ENCODE results near the gene CEP162. TPM values are rescaled to one million over a fixed set of nuclear protein-coding genes. Genes with fewer than 3 reads are reported as not detected.
A peak's percentile ranks its signal among the peaks of the same experiment; 100 is the strongest.
"Not testable (repeated sequence)": the region's sequence is repeated elsewhere in the genome, so short reads cannot be mapped to it uniquely, and the experiment has no call there.

The CEP162 gene
- total RNA-seq, 1 experiment from 2014 or later = 4.2 TPM

- H3K9me3 ChIP-seq = no peaks in the 10 kb centered on the region; the same call in 1 of the 2 replicates
- no peaks in the 10 kb centered on the region for H3K36me3 ChIP-seq
- DNase-seq = no peak
- H3K4me3 ChIP-seq = no peak overlapping the region
- H3K27me3 ChIP-seq = no peaks in the 10 kb centered on the region
Observed at GRCh38 chr6:84182001-84182400, 45.4 kb downstream of the CEP162 start.

DNA sequence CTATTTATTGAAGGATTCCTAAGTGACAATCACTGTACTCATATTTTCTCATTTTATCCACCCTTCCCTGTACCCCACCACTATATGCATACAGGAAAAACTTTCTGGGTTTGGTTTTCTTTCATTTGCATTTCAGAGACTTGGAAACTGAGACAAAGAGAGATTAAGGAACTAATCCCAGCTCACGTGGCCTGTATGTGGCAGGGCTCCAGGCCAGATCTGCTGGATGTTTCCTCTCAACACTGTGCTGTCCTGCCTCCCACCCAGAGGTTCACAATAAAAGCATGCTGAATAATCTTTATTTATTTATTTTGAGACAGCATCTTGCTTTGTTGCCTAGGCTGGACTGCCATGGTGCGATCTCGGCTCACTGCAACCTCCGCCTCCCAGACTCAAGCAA lies 50.2 kb downstream of the CEP162 start:
- H3K27me3 ChIP-seq = no peaks in the 10 kb centered on the region
- no peaks in the 10 kb centered on the region; the same call in 1 of the 2 replicates for H3K9me3 ChIP-seq
- no peak overlapping the region for H3K4me3 ChIP-seq
- DNase-seq = no peak
- H3K36me3 ChIP-seq = 0 out of 2 replicates have a peak, but pooled peaks cover 2% of the 10 kb centered on the region

- H3K36me3 ChIP-seq = 0 out of 2 replicates have a peak, but pooled peaks cover 2% of the 10 kb centered on the region
- no peak overlapping the region for H3K4me3 ChIP-seq
- DNase-seq = no peak
- no peaks in the 10 kb centered on the region for H3K27me3 ChIP-seq
- H3K9me3 ChIP-seq = no peaks in the 10 kb centered on the region
Observed at GRCh38 chr6:84172574-84172973, 54.9 kb downstream of the CEP162 start.

- Histone ChIP-seq H3K9me3 (no peaks in the 10 kb centered on the region), H3K4me3 (no peak overlapping the region), H3K36me3 (0 out of 2 replicates have a peak, but pooled peaks cover 2% of the 10 kb centered on the region), H3K27me3 (no peaks in the 10 kb centered on the region)
- no peak for DNase-seq
Observed at GRCh38 chr6:84172080-84172479, 55.4 kb downstream of the CEP162 start.

- no peak for DNase-seq
- Histone ChIP-seq H3K36me3 (no peaks in the 10 kb centered on the region), H3K9me3 (no peaks in the 10 kb centered on the region), H3K27me3 (no peaks in the 10 kb centered on the region), H3K4me3 (no peak overlapping the region)
Observed at GRCh38 chr6:84167457-84167856, 60.0 kb downstream of the CEP162 start.

DNA sequence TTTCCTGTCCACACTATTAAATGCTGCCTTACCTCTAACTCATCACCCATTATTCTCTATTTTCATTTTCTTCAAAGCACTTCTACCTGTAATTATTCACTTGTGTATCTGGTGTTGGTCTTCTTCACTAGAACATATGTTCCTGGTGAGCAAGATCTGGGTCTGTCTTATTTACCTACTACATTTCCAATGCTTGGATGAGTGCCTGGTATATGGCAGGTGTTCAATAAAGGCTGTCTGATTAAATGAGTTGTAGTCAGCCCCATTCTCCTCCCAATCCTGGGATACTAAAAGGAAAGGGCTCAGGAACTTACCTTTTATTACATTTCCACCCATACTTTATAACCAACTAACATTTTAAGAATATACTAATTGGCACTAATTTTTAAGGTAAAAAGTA lies 61.0 kb downstream of the CEP162 start:
- H3K27me3 ChIP-seq = no peaks in the 10 kb centered on the region
- no peak overlapping the region for H3K4me3 ChIP-seq
- no peaks in the 10 kb centered on the region for H3K36me3 ChIP-seq
- H3K9me3 ChIP-seq = no peaks in the 10 kb centered on the region
- no peak for DNase-seq

DNA sequence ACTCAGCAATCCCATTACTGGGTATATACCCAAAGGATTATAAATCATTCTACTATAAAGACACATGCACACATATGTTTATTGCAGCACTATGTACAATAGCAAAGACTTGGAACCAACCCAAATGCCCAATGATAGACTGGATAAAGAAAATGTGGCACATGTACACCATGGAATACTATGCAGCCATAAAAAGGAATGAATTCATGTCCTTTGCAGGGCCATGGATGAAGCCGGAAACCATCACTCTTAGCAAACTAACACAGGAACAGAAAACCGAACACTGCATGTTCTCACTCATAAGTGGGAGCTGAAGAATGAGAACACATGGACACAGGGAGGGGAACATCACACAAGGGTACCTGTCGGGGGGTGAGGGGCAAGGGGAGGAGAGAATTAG lies 63.1 kb downstream of the CEP162 start:
- not testable (repeated sequence) for H3K4me3 ChIP-seq

GRCh38 chr6:84161190-84161589 lies 66.3 kb downstream of the CEP162 start:
- Histone ChIP-seq H3K27me3 (no peaks in the 10 kb centered on the region), H3K4me3 (no peak overlapping the region), H3K9me3 (no peaks in the 10 kb centered on the region), H3K36me3 (no peaks in the 10 kb centered on the region; the same call in 1 of the 2 replicates)
- no peak for DNase-seq

More for the DNA sequence above, 63.1 kb downstream of the CEP162 start:
- H3K36me3 ChIP-seq, H3K27me3 ChIP-seq, DNase-seq, H3K9me3 ChIP-seq: not testable (repeated sequence)

DNA sequence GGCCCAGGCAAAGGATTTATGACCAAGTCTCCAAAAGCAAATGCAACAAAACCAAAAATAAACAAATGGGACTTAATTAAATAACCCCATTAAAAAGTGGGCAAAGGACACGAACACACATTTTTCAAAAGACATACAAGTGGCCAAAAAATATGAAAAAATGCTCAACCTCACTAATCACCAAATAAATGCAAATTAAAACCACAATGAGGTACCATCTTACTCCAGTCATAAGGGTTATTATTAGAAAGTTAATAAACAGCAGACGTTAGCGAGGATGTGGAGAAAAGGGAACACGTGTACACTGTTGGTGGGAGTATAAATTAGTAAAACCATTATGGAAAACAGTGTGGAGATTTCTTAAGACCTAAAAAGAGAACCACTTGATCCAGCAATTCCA lies 71.1 kb downstream of the CEP162 start:
- Histone ChIP-seq H3K36me3 (peaks cover 2% of the 10 kb centered on the region; the same call in 1 of the 2 replicates), H3K27me3 (no peaks in the 10 kb centered on the region), H3K9me3 (no peaks in the 10 kb centered on the region), H3K4me3 (no peak overlapping the region)
- DNase-seq = no peak

DNA sequence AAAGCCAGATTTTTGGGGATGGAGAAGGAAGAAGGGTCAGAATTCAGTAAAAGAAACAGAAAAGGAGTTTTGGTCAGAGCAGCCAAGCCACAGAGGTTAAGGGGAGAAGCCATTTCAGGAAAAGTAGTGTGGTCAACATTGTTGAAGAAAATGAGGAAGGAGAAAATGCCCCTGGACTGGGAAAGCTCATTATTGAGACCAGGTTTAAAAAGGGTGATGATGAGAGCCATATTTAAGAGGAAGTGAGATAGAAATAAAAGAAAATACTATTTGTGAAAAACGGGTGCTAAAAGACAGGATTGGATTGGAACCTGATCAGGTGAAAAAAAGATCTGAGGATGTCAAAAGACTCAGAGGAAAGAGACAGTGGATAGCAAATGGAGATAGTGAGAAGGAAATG lies 75.8 kb downstream of the CEP162 start:
- H3K4me3 ChIP-seq = no peak overlapping the region
- DNase-seq = no peak
- H3K36me3 ChIP-seq = peaks cover 2% of the 10 kb centered on the region; the same call in 1 of the 2 replicates
- no peaks in the 10 kb centered on the region for H3K27me3 ChIP-seq
- H3K9me3 ChIP-seq = no peaks in the 10 kb centered on the region

GRCh38 chr6:84150705-84151104 lies 76.7 kb downstream of the CEP162 start:
- H3K4me3 ChIP-seq = no peak overlapping the region
- no peaks in the 10 kb centered on the region for H3K9me3 ChIP-seq
- peak; percentile 60 for DNase-seq
- H3K27me3 ChIP-seq = no peaks in the 10 kb centered on the region
- peaks cover 2% of the 10 kb centered on the region; the same call in 1 of the 2 replicates for H3K36me3 ChIP-seq

DNA sequence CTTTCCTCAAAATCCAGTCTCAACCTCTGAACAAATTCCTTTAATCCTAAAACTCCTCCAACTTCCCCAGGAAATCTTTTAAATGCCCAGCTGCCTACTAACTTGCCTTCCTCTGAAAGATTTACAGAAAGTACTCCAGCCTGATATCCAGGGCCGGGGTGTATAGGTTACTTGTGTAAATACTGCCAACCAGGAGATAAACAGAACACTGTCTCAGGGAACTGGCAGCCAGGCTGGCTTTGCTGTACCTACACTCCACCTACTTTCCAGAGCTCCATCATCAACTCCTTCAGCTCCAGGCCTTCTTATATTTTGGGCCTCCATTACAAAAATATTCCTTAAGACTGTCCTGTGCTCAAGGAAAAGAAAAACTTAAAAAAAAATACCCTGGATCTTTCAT lies 85.9 kb downstream of the CEP162 start:
- no peak for DNase-seq
- Histone ChIP-seq H3K27me3 (no peaks in the 10 kb centered on the region), H3K36me3 (no peaks in the 10 kb centered on the region), H3K9me3 (no peaks in the 10 kb centered on the region), H3K4me3 (no peak overlapping the region)

GRCh38 chr6:84139311-84139710 lies 88.1 kb downstream of the CEP162 start:
- DNase-seq = no peak
- no peaks in the 10 kb centered on the region for H3K36me3 ChIP-seq
- H3K9me3 ChIP-seq = no peaks in the 10 kb centered on the region
- H3K4me3 ChIP-seq = no peak overlapping the region
- H3K27me3 ChIP-seq = no peaks in the 10 kb centered on the region

GRCh38 chr6:84137989-84138575 lies 89.4 kb downstream of the CEP162 start:
- H3K27me3 ChIP-seq = no peaks in the 10 kb centered on the region
- H3K36me3 ChIP-seq = no peaks in the 10 kb centered on the region
- H3K9me3 ChIP-seq = no peaks in the 10 kb centered on the region
- DNase-seq = no peak
- H3K4me3 ChIP-seq = no peak overlapping the region

DNA sequence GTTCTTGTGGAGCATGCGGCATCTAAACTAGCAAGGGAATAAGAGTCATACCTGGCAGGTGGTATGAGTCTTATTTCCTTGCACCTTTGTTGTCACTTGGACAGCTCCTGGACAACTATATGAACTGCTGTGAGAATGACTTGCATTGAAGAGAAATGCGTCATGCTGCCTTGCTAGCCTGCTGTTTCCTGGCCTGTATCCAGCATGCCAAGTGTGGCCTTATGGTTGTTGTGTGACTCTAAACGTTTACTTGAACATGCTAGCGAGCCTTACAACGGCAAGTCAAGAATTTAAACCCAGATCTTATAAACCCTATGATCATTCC lies 90.4 kb downstream of the CEP162 start:
- Histone ChIP-seq H3K36me3 (no peaks in the 10 kb centered on the region), H3K27me3 (no peaks in the 10 kb centered on the region), H3K4me3 (no peak overlapping the region), H3K9me3 (no peaks in the 10 kb centered on the region)
- no peak for DNase-seq

DNA sequence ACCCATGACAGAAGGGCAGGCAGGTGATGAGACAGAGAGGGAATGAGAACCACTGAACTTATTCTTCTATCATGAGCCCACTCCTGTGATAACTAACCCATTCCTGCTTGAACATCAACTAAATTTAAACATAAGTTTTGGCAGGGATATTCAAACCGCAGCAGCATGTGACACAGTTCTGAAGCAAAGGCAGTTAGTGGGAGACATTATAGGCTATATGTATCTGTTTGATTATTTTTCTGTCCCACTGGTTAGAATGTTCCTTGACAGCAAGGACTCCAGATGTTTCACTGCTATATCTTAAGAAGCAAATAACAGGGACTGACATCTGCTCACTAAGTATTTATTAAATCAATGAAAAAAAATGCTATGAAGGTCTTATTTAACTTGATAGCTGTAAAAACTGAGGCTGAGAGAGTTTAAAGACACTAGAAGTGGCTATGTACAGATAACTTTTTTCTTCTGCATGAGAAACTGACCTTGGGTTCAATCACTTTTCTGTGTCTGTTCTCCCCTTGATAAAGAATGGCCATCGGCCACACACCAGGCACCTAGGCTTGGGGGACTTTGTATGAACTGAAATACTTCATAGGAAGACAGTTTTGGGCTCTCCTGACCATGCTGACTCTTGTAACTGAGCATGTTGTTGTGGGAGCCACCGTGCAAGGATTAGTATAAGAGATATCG lies 90.9 kb downstream of the CEP162 start:
- no peaks in the 10 kb centered on the region for H3K9me3 ChIP-seq
- H3K4me3 ChIP-seq = no peak overlapping the region
- no peaks in the 10 kb centered on the region for H3K36me3 ChIP-seq
- no peaks in the 10 kb centered on the region for H3K27me3 ChIP-seq
- no peak for DNase-seq

DNA sequence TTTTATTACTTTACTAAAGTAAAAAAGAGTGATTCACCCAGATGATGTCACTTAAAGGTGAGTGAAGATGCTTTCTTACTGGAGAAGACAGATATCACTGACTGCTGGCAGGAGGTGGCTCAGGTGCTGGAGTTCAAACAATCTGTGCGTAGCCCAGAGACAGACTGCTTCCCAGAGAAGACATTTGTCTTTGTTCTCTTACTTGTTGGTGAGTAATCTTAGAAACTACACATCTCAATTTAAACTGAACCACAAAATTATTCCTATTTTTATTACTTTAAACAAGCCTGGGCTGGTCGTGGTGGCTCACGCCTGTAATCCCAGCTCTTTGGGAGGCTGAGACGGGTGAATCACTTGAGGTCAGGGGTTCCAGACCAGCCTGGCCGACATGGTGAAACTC lies 92.2 kb downstream of the CEP162 start:
- DNase-seq = peak; percentile 1
- no peaks in the 10 kb centered on the region for H3K27me3 ChIP-seq

DNA sequence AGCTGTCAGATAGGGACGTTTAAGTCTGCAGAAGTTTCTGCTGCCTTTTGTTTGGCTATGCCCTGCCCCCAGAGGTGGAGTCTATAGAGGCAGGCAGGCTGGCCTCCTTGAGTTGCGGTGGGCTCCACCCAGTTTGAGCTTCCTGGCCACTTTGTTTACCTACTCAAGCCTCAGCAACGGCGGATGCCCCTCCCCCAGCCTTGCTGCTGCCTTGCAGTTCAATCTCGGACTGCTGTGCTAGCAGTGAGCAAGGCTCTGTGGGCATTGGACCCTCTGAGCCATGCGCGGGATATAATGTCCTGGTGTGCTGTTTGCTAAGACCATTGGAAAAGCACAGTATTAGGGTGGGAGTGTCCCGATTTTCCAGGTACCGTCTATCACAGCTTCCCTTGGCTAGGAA lies 94.1 kb downstream of the CEP162 start:
- H3K27me3 ChIP-seq, DNase-seq, H3K4me3 ChIP-seq, H3K9me3 ChIP-seq, H3K36me3 ChIP-seq: not testable (repeated sequence)

More for the DNA sequence above, 92.2 kb downstream of the CEP162 start:
- H3K36me3 ChIP-seq = no peaks in the 10 kb centered on the region
- no peak overlapping the region for H3K4me3 ChIP-seq
- H3K9me3 ChIP-seq = no peaks in the 10 kb centered on the region
